Neuronal stem cell (in vitro differentiated cells): ENCODE measurements around the gene MKLN1.

ENCODE experiments used
- DNase-seq: peaks from one replicate; pipeline ENCODE4 v3.0.0-alpha.2; 2013; ENCODE audit warnings: low spot score
- H2AFZ ChIP-seq: one replicate; pipeline ENCODE4 v1.6.1; 2013; ENCODE audit warnings: mild to moderate bottlenecking, low read length, inconsistent platforms
- H2AK5ac ChIP-seq: 2 replicates; pipeline ENCODE4 v1.6.1; 2013; ENCODE audit warnings: low read depth, mild to moderate bottlenecking, inconsistent platforms, low read length, moderate library complexity, mixed read lengths
- H2BK120ac ChIP-seq: 2 replicates; pipeline ENCODE4 v1.6.1; 2013; ENCODE audit warnings: low read depth, mild to moderate bottlenecking, inconsistent platforms, low read length, moderate library complexity, mixed read lengths
- H2BK12ac ChIP-seq: one replicate; pipeline ENCODE4 v1.6.1; 2013; ENCODE audit warnings: low read length, inconsistent platforms
- H2BK15ac ChIP-seq: 2 replicates; pipeline ENCODE4 v1.6.1; 2013; ENCODE audit warnings: mild to moderate bottlenecking, low read length, inconsistent platforms, mixed read lengths
- H2BK5ac ChIP-seq: one replicate; pipeline ENCODE4 v1.6.1; 2013; ENCODE audit warnings: inconsistent platforms, mild to moderate bottlenecking, low read length, moderate library complexity
- H3K14ac ChIP-seq: one replicate; pipeline ENCODE4 v1.6.1; 2013; ENCODE audit warnings: low read length, inconsistent platforms
- H3K18ac ChIP-seq: 2 replicates; pipeline ENCODE4 v1.6.1; 2013; ENCODE audit warnings: low read length, inconsistent platforms
- H3K23ac ChIP-seq: 2 replicates; pipeline ENCODE4 v1.6.1; 2013; ENCODE audit warnings: low read depth, mild to moderate bottlenecking, mixed read lengths, low read length, inconsistent platforms; ENCODE audit not compliant: poor library complexity
- H3K27ac ChIP-seq: replicated peaks from 3 replicates; pipeline ENCODE4 v1.5.1; 2013; ENCODE audit warnings: low read length, inconsistent platforms
- H3K27me3 ChIP-seq, 3 experiments: 2 replicates each; pipeline ENCODE4 v1.6.1; 2013; ENCODE audit warnings: low read length in 3 of 3, mild to moderate bottlenecking in 2 of 3, inconsistent platforms in 1 of 3, low read depth in 1 of 3, mixed read lengths in 1 of 3, moderate library complexity in 1 of 3; ENCODE audit not compliant: control insufficient read depth in 3 of 3, insufficient read depth in 3 of 3
- H3K36me3 ChIP-seq, 2 donors: replicated peaks in 1 of 2; 2 replicates each; pipeline ENCODE4 v1.6.1; 2013; ENCODE audit warnings: low read length in 2 of 2; ENCODE audit not compliant: control insufficient read depth in 2 of 2, insufficient read depth in 2 of 2
- H3K4ac ChIP-seq: 2 replicates; pipeline ENCODE4 v1.6.1; 2013; ENCODE audit warnings: inconsistent platforms, mild to moderate bottlenecking, low read length, moderate library complexity
- H3K4me1 ChIP-seq, 2 donors: 1 replicate in 1 of 2; 2 replicates in 1 of 2; pipeline ENCODE4 v1.6.1; 2013; ENCODE audit warnings: low read length in 2 of 2, low read depth in 1 of 2; ENCODE audit not compliant: control insufficient read depth in 2 of 2, insufficient read depth in 1 of 2
- H3K4me2 ChIP-seq: one replicate; pipeline ENCODE4 v1.6.1; 2013; ENCODE audit warnings: mild to moderate bottlenecking, low read length, inconsistent platforms; ENCODE audit not compliant: insufficient read depth, poor library complexity, severe bottlenecking
- H3K4me3 ChIP-seq, 2 donors: 2 replicates each; pipeline ENCODE4 v1.5.1; 2013; ENCODE audit warnings: low read length in 2 of 2, mild to moderate bottlenecking in 2 of 2, inconsistent platforms in 1 of 2, moderate library complexity in 1 of 2
- H3K79me1 ChIP-seq: one replicate; pipeline ENCODE4 v1.6.1; 2013; ENCODE audit warnings: low read depth, mild to moderate bottlenecking, inconsistent platforms, low read length, moderate library complexity
- H3K9ac ChIP-seq: one replicate; pipeline ENCODE4 v1.6.1; 2013; ENCODE audit warnings: mild to moderate bottlenecking, low read depth, low read length, inconsistent platforms; ENCODE audit not compliant: poor library complexity
- H3K9me3 ChIP-seq, 2 donors: replicated peaks in 1 of 2; 2 replicates each; pipeline versions ENCODE3 to v1.6.1; 2013; ENCODE audit warnings: low read length in 2 of 2, mild to moderate bottlenecking in 2 of 2, inconsistent platforms in 1 of 2, low read depth in 1 of 2, mixed read lengths in 1 of 2, moderate library complexity in 1 of 2; ENCODE audit not compliant: control insufficient read depth in 2 of 2, insufficient read depth in 1 of 2
- H4K8ac ChIP-seq: one replicate; pipeline ENCODE4 v1.6.1; 2013; ENCODE audit warnings: low read depth, mild to moderate bottlenecking, inconsistent platforms, low read length, moderate library complexity
- H4K91ac ChIP-seq: one replicate; pipeline ENCODE4 v1.6.1; 2013; ENCODE audit warnings: low read length, low read depth, mild to moderate bottlenecking, inconsistent platforms; ENCODE audit not compliant: poor library complexity
- WGBS, 2 donors: extraction: QIAGEN DNeasy Blood & Tissue Kit; methylation state at CpG; one replicate each; pipeline ENCODE4 v1.1.7; 2013; ENCODE audit warnings: missing lambda C conversion rate in 2 of 2, mixed read lengths in 1 of 2; ENCODE audit not compliant: insufficient read length in 2 of 2, insufficient replicate concordance in 1 of 2; ENCODE audit errors: extremely low coverage in 2 of 2; 5-methylcytosine and 5-hydroxymethylcytosine counted together

The MKLN1 gene

DNA sequence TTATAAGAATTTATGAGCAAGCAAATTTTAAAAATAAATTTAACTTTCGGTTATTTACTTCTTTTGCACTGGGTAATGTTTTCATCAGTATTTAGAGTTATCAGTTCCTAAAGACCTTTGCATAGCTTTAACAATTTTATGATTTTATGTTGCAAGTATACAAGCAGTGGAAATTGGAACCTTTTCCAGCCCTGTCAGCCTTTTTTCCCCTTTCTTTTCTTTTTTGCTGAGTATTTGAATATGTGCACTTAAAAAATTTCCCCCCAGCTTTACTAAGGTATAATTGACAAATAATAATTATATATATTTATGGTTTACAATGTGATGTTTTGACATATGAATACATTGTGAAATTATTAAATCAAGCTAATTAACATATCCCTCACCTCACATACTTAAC lies 62.6 kb downstream of the MKLN1 start:
- no peak overlapping the region for H3K23ac ChIP-seq
- H3K9ac ChIP-seq: no peak overlapping the region
- H2BK5ac ChIP-seq: no peak overlapping the region
- no peak overlapping the region for H3K27ac ChIP-seq
- peaks cover 2% of the 10 kb centered on the region for H3K79me1 ChIP-seq
- no peak overlapping the region for H4K8ac ChIP-seq
- no peak overlapping the region for H2AFZ ChIP-seq
- no peak overlapping the region for H3K4me3 ChIP-seq
- no peak overlapping the region for H3K4ac ChIP-seq
- no peaks in the 10 kb centered on the region for H3K27me3 ChIP-seq
- no peak overlapping the region for H2BK120ac ChIP-seq
- H3K4me1 ChIP-seq: no peaks in the 10 kb centered on the region
- no peak overlapping the region for H4K91ac ChIP-seq
- H2BK15ac ChIP-seq: no peak overlapping the region
- H2AK5ac ChIP-seq: no peak overlapping the region
- H3K18ac ChIP-seq: no peak overlapping the region
- no CpG with 5 or more reads among the region's 1 CpG for WGBS, 2 donors
- H2BK12ac ChIP-seq: no peak overlapping the region
- H3K36me3 ChIP-seq: peaks cover 2 to 50% of the 10 kb centered on the region in 2 donors
- no peak overlapping the region for H3K14ac ChIP-seq
- H3K9me3 ChIP-seq: no peaks in the 10 kb centered on the region
- no peak for DNase-seq
- H3K4me2 ChIP-seq: no peak overlapping the region

GRCh38 chr7:131391145-131391544 lies 63.5 kb downstream of the MKLN1 start:
- Histone ChIP-seq H2BK12ac (no peak overlapping the region), H3K23ac (no peak overlapping the region), H3K18ac (no peak overlapping the region), H3K4me2 (no peak overlapping the region), H3K36me3 (peaks cover 2 to 53% of the 10 kb centered on the region in 2 donors), H4K91ac (no peak overlapping the region), H3K14ac (no peak overlapping the region), H3K27ac (no peak overlapping the region), H3K9me3 (no peaks in the 10 kb centered on the region), H2AK5ac (no peak overlapping the region), H3K79me1 (peaks cover 2% of the 10 kb centered on the region), H2BK15ac (no peak overlapping the region), H3K4me3 (no peak overlapping the region), H3K9ac (no peak overlapping the region), H4K8ac (no peak overlapping the region), H3K4ac (no peak overlapping the region), H2BK5ac (no peak overlapping the region), H2BK120ac (no peak overlapping the region), H2AFZ (no peak overlapping the region), H3K4me1 (no peaks in the 10 kb centered on the region), H3K27me3 (no peaks in the 10 kb centered on the region)
- no CpG with 5 or more reads among the region's 2 CpGs for WGBS, 2 donors
- DNase-seq: no peak

- Histone ChIP-seq H2AFZ (no peak overlapping the region), H4K91ac (no peak overlapping the region), H3K27ac (no peak overlapping the region), H3K4me2 (no peak overlapping the region), H3K23ac (no peak overlapping the region), H2AK5ac (no peak overlapping the region), H3K4me3 (no peak overlapping the region), H2BK5ac (no peak overlapping the region), H3K4me1 (no peaks in the 10 kb centered on the region), H3K79me1 (no peaks in the 10 kb centered on the region), H3K9ac (no peak overlapping the region), H3K4ac (no peak overlapping the region), H4K8ac (no peak overlapping the region), H3K14ac (no peak overlapping the region), H2BK15ac (no peak overlapping the region), H2BK12ac (no peak overlapping the region), H2BK120ac (no peak overlapping the region), H3K36me3 (peaks cover 5 to 82% of the 10 kb centered on the region in 2 donors), H3K27me3 (no peaks in the 10 kb centered on the region), H3K9me3 (peaks cover 0 to 25% of the 10 kb centered on the region in 2 donors), H3K18ac (no peak overlapping the region)
- no CpG with 5 or more reads among the region's 1 CpG for WGBS, 2 donors
- no peak for DNase-seq
Observed at GRCh38 chr7:131400681-131401176, 73.1 kb downstream of the MKLN1 start.

GRCh38 chr7:131401194-131401593 lies 73.5 kb downstream of the MKLN1 start:
- H3K27ac ChIP-seq: no peak overlapping the region
- peaks cover 0 to 25% of the 10 kb centered on the region in 2 donors for H3K9me3 ChIP-seq
- no peaks in the 10 kb centered on the region for H3K79me1 ChIP-seq
- no peak overlapping the region for H2AK5ac ChIP-seq
- no peak overlapping the region for H4K8ac ChIP-seq
- H3K18ac ChIP-seq: no peak overlapping the region
- no peaks in the 10 kb centered on the region for H3K27me3 ChIP-seq
- H3K4me3 ChIP-seq: no peak overlapping the region
- no peak overlapping the region for H3K14ac ChIP-seq
- no peak for DNase-seq
- H2BK5ac ChIP-seq: no peak overlapping the region
- peaks cover 5 to 79% of the 10 kb centered on the region in 2 donors for H3K36me3 ChIP-seq
- no peak overlapping the region for H2BK15ac ChIP-seq
- H4K91ac ChIP-seq: no peak overlapping the region
- no peak overlapping the region for H2BK120ac ChIP-seq
- no peaks in the 10 kb centered on the region for H3K4me1 ChIP-seq
- H3K4me2 ChIP-seq: no peak overlapping the region
- H3K23ac ChIP-seq: no peak overlapping the region
- H3K9ac ChIP-seq: no peak overlapping the region
- H2AFZ ChIP-seq: no peak overlapping the region
- no peak overlapping the region for H3K4ac ChIP-seq
- no peak overlapping the region for H2BK12ac ChIP-seq
